SKM-1 treated with dmso at 0.1 percent for 144 hours (cell line): ENCODE measurements around the gene JPT1.
"Not testable (repeated sequence)": the region's sequence is repeated elsewhere in the genome, so short reads cannot be mapped to it uniquely, and the experiment has no call there.

ENCODE experiments used
- DNase-seq: peaks from one replicate; lab custom pipeline; 2025; ENCODE audit not compliant: unreplicated experiment; lab: John Stamatoyannopoulos, UW

JPT1 gene

DNA sequence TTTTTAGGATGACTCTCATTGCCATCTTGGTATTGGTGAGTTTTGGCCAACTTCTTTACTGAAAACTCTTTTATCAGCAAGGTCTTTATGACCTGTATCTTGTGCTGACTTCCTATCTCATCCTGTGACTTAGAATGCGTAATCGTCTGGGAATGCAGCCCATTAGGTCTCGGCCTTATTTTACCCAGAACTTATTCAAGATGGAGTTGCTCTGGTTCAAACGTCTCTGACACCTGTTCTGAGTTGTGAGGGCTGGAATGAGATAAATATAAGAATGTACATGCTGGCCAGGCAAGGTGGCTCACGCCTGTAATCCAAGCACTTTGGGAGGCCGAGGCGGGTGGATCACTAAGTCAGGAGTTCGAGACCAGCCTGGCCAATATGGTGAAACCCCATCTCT is 4.2 kb upstream of the JPT1 start:
- DNase-seq = not testable (repeated sequence)

DNA sequence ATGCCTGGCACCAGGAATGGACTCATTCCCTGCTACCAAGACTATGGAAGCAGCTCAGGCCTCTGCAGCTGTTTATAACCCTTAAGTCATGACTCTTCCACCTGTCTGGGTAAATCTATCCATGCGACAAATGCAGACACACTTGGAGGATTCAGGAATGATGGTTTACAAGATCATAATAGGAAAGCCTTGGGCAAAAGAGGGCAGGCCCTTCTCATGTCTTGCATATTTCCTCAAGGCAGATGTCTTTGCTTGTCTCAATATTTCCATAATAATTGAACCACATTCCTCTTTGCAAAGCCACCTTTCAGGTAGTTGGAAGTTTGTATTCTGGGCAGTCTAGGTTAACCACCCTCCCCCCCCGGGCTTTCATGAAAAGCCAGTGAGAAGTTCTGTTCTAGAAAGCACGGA is 884 bp upstream of the JPT1 start:
- no peak for DNase-seq

DNA sequence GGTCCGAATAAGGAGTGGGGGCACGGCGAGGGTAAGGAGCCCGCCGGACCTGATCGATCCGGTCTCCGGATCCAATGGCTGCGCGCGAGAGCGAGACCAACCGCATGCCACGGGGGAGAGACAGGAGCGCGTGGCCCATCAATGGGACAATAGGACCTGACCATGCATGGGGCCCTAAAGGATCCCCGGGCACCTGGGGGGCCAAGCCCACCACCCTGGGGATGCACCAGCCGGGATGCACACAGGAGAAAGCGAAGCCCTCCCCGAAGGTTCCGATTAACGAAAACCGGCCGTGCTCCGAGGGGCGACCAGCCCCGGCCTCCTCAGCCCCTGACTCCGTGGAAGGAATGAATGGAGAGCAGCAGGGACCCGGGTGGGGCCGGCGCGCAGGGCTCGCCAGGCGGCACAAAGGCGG is 525 bp downstream of the JPT1 start:
- no peak for DNase-seq

DNA sequence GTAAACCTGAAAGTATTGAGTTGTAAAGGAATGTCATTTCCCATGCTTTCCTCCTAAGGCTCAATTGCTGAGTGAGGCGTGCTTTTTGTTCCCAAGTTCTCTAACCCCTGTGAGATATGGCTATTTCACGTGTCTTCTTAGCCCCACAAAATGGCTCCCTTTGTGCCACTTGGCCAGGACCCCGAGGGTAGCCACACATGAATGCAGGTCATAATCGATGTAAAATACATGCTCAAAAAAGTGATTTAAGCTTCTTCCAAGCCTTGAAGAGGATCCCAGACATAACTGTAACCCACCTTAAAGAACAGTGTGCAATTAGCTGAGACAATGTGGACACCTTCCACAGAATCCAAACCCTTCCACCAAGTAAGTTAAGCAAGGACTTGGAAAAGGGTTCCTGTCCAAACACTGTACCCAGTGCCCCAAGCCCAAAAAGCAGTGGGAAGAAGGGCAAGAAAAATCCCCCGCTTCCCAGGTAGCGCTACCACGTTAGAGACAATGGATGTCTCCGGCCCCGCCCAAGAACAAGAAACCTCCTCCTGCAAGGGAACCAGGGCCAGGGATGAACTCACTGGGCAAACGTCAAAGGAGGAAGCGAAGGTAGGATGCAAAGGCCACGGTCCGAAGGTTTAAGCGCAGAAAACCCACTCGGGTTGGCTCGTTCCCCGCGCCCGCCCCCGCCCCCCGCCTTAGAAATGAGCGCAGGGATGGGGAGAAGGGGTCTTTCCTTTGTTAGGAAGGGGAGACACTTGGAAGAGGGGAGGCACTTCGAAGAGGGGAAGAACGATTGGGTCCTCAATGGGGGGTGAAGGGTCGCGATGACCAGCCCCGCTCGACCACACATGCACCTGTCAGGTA is 1.2 kb downstream of the JPT1 start:
- peak; percentile 64 for DNase-seq

DNA sequence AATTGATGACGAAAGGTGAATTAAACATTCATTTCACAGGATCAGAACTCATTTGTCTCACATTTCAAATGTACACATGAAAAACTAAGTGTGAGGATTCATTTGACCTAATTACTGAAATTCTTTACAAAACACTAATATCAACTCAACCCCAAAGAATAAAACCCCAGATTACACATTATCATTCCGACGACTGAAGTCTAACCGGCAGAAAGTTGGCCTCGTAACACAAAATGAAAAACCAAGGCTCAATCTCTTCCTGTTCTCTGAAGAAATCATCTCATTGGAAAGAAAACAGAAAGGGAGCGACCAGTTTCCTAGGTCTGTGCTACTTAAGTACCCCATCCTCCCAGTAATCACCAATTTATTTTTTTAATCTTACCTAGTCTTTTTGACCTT is 1.8 kb downstream of the JPT1 start:
- DNase-seq = no peak

DNA sequence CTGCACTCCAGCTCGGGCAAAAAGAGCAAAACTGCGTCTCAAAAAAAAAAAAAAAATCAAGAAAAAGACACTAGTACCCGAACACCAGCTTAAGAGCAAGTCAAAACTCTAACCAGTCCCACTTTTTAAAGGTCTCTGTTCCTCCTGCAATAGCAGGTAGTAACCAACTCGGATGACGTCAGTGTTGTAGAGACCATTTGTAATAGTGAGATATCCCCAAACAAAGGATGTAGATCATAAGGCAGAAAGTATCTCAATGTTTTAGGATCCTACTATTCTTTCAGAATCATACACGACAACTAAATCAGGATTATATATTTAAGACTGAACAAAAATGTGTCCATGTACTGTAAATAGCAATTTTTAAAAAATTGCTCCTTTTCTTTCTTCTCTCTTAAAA is 2.4 kb downstream of the JPT1 start:
- no peak for DNase-seq

DNA sequence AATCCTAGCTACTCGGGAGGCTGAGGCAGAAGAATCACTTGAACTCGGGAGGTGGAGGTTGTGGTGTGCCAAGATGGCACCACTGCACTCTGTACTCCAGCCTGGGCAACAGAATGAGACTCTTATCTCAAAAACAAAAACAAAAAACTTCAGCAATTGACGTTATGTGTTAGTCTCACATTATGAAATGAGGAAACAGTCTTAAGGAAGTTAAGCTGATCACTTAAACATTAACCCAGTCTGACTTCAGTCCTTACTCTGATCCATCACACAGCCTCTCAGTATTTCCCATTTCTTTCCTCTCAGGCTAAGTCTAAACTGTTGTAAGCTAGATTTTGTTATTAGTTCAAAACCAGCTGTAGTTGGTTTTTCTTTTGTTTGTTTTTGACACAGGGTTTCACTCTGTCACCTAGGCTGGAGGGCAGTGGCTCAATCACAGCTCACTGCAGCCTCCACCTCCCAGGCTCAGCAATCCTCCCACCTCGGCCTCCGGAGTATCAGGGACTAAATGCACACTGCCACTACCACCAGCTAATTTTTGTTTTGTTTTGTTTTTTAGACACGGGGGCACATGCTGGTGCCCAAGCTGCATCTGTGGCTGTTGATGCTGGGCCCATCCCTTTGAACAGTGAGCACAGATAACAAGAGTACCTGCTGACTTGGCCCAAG is 6.3 kb downstream of the JPT1 start:
- DNase-seq = no peak

DNA sequence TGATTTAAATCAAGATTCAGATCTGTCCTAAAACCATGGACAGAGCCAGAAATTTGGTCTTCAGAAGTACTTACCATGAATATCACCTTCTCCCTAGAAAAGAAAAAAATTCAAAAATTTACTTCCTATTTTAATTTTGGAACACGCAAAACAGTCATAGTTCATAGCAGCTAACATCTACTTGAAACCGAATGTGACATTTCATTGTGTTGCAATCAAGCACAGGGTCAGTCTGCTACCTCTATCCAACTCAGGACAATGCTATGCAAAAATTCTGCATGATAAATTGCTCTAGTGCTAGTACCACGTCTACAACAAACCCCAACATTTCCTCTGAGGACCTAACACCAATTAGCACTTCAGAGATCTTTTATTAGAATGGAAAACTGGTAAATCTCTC is 7.7 kb downstream of the JPT1 start:
- DNase-seq = no peak

DNA sequence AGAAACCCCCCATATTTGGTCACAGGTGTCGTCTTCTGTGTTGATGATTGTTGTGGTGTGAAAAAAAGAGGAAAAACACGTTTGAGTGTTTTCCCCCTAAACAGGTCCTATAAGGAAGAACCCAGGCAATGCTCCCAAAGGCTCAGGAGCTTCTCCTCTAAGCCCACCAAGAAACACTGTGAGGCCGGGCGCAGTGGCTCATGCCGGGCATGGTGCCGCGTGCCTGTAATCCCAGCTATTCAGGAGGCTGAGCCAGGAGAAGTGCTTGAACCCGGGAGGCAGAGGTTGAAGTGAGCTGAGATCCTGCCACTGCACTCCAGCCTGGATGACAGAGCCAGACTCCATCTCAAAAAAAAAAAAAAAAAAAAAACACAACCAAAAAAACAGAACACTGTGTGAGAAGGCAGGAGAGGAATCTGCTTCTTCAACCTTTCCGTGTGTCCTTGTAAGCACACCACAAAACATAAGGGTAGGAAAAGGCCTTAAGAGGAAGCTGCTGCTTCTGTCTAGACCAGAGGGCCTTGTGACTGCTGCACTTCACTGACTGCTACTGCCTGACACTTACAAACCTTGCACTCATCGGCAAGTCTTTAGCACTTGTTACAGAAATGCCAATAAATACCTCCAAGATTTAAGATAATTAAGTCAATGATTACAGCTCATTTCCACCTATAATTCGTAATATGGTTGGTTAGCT is 9.3 kb downstream of the JPT1 start:
- DNase-seq = no peak

DNA sequence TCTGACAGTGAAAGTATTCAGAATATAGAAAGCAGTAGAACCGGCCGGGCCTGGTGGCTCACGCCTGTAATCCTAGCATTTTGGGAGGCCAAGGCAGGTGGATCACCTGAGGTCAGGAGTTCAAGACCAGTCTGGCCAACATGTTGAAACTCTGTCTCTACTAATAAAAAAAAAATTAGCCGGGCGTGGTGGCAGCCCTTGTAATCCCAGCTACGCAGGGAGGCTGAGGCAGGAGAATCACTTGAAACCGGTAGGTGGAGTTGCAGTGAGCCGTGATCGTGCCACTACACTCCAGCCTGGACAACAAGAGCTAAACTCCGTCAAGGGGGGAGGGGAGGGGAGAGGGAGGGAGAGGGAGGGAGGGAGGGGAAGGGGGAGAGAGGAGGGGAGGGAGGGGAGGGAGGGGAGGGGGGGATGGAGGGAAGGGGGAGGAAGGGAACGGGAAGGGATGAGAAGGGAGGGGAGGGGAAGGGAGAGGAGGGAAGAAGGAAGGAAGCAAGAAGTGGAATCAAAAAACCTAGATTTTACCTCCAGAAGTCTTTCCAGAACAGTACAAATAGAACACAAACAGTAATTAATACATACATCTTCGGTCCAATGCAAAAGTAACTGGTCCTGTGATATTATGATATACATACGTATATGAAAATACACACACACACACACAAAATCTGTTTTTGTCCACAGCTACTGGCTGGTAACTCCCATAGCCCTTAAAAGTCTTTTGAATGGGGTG is 11.9 kb downstream of the JPT1 start:
- no peak for DNase-seq

DNA sequence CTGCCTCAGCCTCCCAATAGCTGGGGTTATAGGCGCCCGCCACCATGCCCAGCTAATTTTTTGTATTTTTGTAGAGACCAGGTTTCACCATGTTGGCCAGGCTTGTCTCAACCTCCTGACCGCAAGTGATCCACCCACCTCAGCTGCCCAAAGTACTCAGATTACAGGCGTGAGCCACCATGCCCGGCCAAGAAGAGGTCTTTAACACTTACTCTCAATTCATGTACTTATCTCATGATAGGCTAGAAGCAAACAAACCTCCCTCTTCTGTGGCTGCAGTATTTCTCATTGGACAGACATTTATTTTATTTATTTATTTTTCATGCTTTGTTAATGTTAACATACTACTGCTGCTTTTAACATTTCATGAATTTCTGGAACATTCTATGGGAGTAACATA is 15.8 kb downstream of the JPT1 start:
- DNase-seq = no peak

DNA sequence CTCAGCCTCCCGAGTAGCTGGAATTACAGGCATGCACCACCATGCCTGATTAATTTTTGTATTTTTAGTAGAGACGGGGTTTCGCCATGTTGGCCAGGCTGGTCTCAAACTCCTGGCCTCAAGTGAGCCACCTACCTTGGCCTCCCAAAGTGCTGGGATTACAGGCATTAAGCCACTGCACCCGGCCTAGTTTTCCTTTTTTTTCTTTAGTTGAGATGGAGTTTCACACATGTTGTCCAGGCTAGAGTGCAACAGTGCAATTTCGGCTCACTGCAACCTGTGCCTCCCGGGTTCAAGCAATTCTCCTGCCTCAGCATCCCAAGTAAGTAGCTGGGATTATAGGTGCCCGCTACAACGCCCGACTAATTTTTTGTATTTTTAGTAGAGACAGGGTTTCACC is 16.6 kb downstream of the JPT1 start:
- DNase-seq = not testable (repeated sequence)

DNA sequence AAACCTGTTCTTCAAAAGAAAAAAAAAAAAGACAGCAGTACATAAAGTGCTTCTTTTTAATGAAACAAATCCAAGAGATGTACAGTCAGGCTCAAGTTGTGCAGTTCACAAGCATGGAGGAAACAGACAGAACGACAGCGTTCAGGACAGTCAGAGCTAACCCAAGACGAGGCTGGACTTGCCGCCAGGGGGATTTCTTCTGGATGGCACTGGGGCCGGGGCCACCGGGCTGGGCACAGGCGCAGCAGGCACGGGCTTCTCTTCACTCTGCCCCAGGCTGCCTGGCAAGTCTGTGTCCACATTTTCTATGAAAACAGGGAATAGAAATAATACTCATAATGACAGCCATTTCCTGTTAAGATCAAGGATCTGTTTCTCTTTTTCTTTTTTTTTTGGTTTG is 18.4 kb downstream of the JPT1 start:
- DNase-seq = no peak

DNA sequence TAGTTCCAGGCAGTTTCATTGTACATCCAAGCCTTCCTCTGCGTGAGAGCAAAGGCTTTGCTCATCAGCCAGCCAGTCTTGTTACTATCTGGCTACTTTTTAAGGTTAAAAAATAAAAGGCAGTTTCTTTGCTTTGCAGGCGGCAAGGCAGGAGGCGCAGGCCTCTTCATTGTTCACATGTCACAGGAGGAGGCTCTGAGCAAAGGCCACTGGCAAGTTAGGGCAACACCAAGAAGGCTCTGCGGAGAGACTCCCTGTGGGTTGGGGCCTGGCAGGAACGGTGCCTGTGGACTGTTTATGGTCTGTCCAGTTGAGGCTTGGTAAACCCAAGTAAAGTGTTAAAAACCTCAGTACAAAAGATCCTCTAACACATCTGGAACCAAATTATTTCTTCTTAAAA is 18.9 kb downstream of the JPT1 start:
- DNase-seq = no peak

DNA sequence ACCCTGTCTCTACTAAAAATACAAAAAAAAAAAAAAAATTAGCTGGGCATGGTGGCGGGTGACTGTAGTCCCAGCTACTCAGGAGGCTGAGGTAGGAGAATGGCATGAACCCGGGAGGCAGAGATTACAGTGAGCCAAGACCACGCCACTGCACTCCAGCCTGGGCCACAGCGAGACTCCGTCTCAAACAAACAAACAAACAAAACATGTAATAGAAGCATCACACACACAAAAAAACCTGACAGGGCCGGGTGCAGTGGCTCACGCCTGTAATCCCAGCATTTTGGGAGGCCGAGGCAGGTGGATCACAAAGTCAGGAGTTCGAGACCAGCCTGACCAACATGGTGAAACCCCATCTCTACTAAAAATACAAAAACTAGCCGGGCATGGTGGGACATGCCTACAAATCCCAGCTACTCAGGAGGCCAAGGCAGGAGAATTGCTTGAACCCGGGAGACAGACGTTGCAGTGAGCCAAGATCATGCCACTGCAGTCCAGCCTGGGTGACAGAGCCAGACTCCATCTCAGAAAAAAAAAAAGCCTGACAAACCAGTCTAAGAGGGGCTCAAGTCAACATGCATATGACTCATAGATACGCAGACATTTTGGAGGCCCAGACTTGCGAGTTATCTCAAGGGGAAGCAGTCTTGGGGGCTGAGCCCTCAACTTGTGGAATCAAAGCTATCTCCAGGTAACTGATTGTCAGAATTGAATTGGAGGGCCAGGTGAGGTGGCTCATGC is 20.5 kb downstream of the JPT1 start:
- not testable (repeated sequence) for DNase-seq

DNA sequence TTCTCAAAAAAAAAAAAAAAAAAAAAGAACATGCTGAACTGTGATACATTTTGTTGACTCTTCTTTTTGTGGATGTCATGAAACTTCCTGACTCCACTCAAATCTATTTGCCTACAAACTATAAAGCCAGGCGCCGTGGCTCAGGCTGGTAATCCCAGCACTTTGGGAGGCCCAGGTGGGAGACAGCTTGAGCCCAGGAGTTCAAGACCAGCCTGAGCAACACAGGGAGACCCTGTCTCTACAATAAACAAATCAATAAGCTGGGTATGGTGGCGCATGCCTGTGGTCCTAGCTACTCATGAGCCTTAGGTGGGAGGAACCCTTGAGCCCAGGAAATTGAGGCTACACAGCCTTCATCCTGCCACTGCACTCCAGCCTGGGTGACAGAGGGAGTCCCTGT is 21.3 kb downstream of the JPT1 start:
- no peak for DNase-seq

DNA sequence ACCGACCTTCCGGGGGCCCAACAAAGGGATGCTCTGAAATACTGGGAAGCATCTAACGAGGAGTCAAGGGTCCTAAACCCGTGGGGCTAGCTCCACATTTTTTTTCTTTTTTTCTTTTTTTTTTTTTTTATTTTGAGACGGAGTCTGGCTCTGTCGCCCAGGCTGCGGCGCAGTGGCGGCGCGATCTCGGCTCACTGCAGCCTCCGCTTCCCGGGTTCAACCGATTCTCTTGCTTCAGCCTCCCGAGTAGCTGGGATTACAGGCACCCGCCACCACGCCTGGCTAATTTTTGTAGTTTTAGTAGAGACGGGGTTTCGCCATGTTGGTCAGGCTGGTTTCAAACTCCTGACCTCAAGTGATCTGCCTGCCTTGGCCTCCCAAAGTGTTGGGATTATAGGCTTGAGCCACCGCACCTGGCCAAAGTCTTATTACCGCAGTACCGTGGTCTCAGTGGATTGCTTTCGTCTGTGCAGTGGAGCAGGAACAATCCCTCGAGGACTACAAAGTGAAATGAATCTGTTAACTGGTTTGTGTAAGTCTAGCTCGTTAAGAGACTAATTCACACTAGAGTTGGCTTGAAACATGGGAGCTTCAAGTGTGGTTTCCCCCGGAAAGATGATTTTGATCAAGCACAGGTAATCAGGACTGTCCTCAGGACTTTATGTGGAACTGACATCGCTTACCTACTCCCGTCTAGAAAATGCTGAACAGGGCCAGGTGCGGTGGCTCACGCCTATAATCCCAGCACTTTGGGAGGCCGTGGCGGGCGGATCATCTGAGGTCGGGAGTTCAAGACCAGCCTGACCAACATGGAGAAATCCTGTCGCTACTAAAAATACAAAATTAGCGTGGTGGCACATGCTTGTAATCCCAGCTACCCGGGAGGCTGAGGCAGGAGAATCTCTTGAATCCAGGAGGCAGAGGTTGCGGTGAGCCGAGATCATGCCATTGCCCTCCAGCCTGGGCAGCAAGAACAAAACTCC is 22.0 kb downstream of the JPT1 start:
- DNase-seq = not testable (repeated sequence)

DNA sequence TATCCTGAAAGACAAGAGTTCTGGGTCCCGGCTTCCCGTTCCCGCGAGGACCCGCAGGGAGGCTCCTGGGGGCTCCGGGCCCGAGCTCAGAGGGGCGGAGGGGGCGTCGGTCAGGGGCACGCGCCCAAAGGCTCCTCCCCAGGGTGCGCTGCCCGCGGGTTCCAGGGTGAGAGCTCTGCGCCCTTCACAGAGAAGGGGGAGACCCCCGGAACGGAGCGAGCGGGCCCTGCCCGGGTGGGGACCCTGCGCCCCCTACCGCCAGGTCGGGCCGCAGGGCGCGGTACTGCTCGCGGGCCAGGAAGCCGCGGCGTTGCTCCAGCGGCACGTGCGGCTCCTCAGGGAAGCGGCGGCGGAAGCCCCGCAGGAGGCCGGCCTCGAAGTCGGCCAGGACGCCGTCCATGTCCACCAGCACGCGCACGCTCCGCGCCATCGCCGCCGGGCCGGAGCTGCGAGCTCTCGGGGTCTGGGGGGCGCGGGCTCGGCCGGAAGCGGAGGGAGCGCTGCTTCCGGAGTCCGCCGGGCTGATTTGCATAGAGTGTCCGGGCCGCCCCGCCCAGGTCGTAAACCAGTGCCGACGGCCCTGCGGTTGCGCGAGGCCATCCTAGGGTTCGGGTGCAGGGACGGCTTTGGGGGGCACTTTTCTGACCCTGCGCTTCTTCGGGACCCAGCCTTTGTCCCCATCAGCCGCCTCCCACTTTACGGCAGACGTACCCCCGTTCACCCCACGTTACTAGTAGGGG is 22.9 kb downstream of the JPT1 start, which contains the start of gene NT5C:
Gene NT5C, minus strand, starts transcription at position 465 of the 740 bp plus-strand sequence. Its CDS starts 35 bp downstream, at position 430.
- DNase-seq = peak; percentile 64
